ENCODE data around the gene TBC1D22B. TPM values are rescaled to one million over a fixed set of nuclear protein-coding genes. Genes with fewer than 3 reads are reported as not detected.

TBC1D22B gene
- total and polyA plus RNA-seq, 2 of the 13 experiments (the other 11 are each of a cell fraction or from before 2014, with no cell fraction given): 9.7 to 12.9 TPM

DNA sequence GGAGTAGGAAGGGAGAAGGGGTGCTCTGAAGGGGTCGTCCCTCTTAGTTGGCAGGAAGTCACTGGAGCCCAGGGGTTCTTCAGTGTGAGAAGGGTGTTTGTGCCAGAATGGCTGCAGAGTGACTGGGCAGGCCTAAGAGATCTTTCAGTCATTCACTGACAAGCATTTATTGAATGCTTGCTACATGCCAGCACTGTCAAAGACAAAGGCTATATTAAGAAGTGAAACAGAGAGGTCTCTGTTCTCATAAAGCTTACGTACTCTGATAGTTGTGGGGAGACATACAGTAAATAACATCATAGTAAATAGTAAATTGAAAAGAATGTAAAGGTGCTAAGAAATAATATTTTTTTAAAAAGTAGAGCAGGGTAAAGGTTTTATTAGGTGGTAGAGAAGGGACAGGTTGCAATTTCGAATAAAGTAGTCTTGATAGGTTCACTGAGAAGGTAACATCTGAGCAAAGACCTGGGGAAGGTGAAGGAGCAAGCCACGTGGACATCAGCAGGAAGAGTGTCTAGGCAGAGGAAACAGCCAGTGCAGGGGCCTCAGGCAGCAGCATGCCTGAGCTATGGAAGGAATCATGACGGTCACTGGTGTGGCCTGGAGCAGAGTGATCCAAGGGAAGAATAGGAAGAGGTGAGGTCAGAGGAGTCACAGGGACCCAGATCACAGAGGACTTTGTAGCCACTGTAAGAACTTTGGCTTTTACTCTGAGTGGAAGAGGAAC lies 59.9 kb downstream of the TBC1D22B start:
- intact Hi-C loops (cut with micrococcal nuclease; ENCODE audit: unreplicated experiment) (no loop called here), in situ Hi-C loops (cut with HindIII; ENCODE audit: extremely low pct_ligation_motif_present, low pct_unique_long_range_greater_than_20kb) (no loop called here)
- no peak for DNase-seq (ENCODE audit: low spot score)
- FAIRE-seq: no peak
- ChIA-PET POLR2A (no interaction called here), CTCF (ENCODE audit: low intra/inter-chr PET ratio, low total read pairs) (no interaction called here)
- Histone ChIP-seq H2AFZ (ENCODE audit: low read length) (no peak overlapping the region), H3K27me3 (ENCODE audit: control insufficient read depth in 1 of 2, insufficient read depth in 2 of 2, low read length in 2 of 2) (no peaks in the 10 kb centered on the region), H3K36me3 (replicated peaks in 1 of 2; ENCODE audit: control insufficient read depth in 1 of 2, insufficient read depth in 2 of 2, low read length in 2 of 2) (peaks cover 33 to 87% of the 10 kb centered on the region in 2 experiments), H3K4me3 (replicated peaks in 1 of 3; ENCODE audit: insufficient read depth in 1 of 3, low read depth in 2 of 3, low read length in 3 of 3) (no peak overlapping the region), H3K27ac (ENCODE audit: extremely low read length, insufficient read depth, low read length) (no peak overlapping the region), H3K9ac (ENCODE audit: insufficient read depth, low read depth, low read length) (no peak overlapping the region), H4K20me1 (ENCODE audit: insufficient read depth, low read length) (no peaks in the 10 kb centered on the region), H3K4me2 (ENCODE audit: low read depth, low read length) (no peak overlapping the region), H3K4me1 (ENCODE audit: insufficient read depth, low read length) (0 out of 2 replicates have a peak, but pooled peaks cover 7% of the 10 kb centered on the region), H3K79me2 (ENCODE audit: insufficient read depth, low read length) (no peaks in the 10 kb centered on the region), H3K9me3 (ENCODE audit: low read length) (no peaks in the 10 kb centered on the region)
- BruUV-seq (replicated peaks): no TSS peak
- no peak for ATAC-seq
- WGBS (ENCODE audit: low lambda C conversion rate): 93% methylated on average over 5 of the region's 5 CpGs
- TF ChIP-seq FOXA3 (CRISPR knock-in tag; IDR thresholded peaks at IDR 0.05): no peak
- TF ChIP-seq ZNF562 (CRISPR knock-in tag; IDR thresholded peaks at IDR 0.05; ENCODE audit: borderline replicate concordance): no peak
- TF ChIP-seq, protein P1, sequence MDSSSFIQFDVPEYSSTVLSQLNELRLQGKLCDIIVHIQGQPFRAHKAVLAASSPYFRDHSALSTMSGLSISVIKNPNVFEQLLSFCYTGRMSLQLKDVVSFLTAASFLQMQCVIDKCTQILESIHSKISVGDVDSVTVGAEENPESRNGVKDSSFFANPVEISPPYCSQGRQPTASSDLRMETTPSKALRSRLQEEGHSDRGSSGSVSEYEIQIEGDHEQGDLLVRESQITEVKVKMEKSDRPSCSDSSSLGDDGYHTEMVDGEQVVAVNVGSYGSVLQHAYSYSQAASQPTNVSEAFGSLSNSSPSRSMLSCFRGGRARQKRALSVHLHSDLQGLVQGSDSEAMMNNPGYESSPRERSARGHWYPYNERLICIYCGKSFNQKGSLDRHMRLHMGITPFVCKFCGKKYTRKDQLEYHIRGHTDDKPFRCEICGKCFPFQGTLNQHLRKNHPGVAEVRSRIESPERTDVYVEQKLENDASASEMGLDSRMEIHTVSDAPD (CRISPR knock-in tag; IDR thresholded peaks at IDR 0.05): no peak
- TF ChIP-seq MTA3 (CRISPR knock-in tag; IDR thresholded peaks at IDR 0.05): no peak
- TF ChIP-seq, protein P2, sequence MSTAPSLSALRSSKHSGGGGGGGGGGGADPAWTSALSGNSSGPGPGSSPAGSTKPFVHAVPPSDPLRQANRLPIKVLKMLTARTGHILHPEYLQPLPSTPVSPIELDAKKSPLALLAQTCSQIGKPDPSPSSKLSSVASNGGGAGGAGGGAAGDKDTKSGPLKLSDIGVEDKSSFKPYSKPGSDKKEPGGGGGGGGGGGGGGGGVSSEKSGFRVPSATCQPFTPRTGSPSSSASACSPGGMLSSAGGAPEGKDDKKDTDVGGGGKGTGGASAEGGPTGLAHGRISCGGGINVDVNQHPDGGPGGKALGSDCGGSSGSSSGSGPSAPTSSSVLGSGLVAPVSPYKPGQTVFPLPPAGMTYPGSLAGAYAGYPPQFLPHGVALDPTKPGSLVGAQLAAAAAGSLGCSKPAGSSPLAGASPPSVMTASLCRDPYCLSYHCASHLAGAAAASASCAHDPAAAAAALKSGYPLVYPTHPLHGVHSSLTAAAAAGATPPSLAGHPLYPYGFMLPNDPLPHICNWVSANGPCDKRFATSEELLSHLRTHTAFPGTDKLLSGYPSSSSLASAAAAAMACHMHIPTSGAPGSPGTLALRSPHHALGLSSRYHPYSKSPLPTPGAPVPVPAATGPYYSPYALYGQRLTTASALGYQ (CRISPR knock-in tag; IDR thresholded peaks at IDR 0.05): no peak

Data from HepG2 (cell line).